NK-92 (cell line): Measurements from ENCODE around the gene IFT22.
"Not testable (repeated sequence)": the region's sequence is repeated elsewhere in the genome, so short reads cannot be mapped to it uniquely, and the experiment has no call there.

Source experiments
- DNase-seq: peaks from one replicate; lab custom pipeline; 2025; ENCODE audit not compliant: unreplicated experiment; lab: John Stamatoyannopoulos, UW

IFT22 gene

DNA sequence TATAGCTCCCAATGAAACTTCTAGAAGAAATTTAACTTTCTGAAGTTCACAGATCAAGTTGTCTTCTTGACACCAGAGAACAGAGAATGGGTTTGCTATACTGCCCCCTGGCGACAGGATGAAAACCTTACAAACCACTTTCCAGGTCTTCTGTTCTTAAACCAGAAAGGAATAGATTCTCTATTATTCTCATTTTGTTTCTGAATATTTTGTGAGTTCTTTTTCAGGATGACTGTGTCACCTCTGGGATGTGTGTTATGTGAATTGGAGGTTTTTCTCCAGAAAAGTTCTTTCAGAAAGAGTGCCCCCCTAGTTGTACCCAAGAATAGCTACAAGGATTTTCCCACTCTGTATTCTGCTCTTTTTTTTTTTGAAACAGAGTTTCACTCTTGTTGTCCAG, 6.3 kb downstream of the IFT22 start:
- DNase-seq = no peak

DNA sequence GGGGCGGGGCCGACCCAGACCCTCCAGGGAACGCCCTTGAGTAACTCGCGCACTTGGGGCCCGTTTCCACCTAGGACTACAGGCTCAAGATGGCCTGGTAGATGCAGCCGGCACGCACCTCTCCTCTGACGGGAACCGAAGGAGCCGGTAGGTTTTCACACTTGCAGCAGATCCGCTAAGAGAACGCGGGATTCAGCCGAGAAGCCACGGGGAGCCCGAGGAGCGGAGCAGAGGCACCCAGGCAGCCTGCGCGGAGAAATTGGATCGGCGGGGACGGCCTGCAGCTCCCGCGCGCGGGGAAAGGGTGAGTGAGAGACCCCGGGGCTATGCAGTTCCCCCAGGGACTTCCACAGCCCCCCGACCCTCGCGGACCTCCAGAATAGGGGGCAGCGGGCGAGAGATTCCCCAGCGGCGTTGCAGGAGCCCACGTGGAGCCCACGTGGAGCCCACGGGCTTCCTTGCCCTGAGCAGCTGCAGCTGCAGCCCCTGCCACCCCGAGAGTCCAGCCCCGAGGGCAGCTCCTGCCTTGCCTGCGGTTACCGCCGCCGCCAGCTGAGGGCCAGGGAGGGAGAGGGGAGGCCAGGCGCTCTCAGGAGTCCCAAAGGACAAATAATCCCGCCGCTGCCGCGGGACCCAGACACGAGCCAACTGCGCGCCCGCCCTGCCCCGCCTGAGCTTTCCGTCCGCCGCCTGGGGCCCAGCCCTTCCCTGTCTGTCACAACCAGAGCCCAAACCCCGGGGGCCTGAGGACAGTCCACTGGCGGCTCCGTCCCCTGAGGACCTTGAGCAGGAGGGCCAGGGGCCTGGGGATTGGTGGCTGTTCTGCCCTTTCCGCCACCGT, 13.1 kb downstream of the IFT22 start:
- DNase-seq = no peak

DNA sequence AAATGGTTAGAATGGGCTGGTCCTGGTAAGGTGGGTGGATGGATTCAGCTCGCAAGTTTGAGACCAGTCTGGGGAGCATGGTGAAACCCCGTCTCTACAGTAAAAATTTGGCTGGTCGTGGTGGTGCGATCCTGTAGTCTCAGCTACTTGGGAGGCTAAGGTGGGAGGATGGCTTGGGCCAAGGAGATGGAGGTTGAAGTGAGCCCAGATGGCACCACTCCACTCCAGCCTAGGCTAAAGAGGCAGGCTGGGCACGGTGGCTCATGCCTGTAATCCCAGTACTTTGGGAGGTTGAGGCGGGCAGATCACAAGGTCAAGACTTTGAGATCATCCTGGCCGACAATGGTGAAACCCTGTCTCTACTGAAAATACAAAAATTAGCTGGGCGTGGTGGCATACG, 15.3 kb downstream of the IFT22 start:
- DNase-seq = no peak

DNA sequence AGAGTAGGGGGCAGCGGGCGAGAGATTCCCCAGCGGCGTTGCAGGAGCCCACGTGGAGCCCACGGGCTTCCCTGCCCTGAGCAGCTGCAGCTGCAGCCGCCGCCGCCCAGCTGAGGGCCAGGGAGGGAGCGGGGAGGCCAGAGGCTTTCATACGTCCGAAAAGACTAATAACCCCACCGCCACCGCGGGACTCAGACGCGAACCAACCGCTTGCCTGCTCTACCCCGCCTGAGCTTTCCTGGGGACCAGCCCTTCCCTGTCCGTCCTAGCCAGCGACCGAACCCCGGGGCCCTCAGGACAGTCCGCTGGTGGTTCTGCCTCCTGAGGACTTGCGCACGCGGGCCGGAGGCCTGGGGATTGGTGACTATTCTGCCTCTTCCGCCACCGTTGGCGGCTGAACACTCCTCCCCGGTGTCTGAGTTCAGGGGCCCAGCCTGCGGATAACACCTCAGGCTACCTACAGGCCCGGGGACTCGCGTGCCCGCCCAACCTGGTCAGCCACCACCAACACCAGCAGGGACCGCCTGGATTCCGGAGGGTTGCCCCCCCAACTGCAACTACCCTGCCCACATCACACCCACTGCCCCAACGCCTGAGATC, 18.4 kb downstream of the IFT22 start:
- DNase-seq = no peak

- DNase-seq = no peak
These were observed 18.9 kb downstream of the IFT22 start for GRCh38 chr7:101302641-101303101.

- DNase-seq = no peak
These were observed 20.9 kb downstream of the IFT22 start for GRCh38 chr7:101300465-101301376.

GRCh38 chr7:101299511-101300464, 21.8 kb downstream of the IFT22 start:
- no peak for DNase-seq

GRCh38 chr7:101294832-101295121, 26.8 kb downstream of the IFT22 start:
- DNase-seq = no peak

DNA sequence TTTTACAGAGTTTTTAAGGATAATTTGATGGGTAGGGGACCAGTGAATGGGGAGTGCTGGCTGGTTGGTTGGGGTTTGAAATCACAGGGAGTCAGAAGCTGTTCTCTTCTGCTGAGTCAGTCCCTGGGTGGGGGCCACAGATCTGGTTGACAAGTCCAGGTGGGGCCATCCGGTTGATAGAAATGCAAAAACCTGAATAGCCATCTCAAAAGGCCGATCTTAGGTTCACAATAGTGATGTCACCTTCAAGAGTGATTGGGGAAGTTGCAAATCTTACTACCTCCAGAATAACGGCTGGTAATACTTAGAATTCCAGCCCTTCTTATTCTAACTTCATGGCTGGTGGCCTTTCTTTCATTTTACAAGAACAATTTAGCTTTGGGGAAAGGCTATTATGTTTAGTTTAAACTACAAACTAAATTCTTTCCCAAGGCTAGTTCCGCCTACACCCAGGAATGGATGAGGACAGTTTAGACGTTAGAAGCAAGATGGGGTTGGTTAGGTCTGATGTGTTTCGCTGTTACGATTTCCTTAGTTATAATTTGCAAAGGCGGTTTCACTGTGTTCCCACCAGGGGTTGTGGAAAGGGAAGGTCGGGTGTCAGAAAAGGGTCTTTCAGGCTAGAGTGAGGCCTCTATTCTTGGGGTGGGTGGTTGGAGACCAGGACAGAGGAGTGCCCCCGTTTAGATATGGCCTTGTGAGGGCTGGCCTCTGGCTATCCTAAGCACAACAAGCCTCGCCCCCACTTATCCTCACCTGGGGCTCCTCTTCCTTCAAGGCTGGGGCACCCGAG, 27.4 kb downstream of the IFT22 start:
- no peak for DNase-seq

DNA sequence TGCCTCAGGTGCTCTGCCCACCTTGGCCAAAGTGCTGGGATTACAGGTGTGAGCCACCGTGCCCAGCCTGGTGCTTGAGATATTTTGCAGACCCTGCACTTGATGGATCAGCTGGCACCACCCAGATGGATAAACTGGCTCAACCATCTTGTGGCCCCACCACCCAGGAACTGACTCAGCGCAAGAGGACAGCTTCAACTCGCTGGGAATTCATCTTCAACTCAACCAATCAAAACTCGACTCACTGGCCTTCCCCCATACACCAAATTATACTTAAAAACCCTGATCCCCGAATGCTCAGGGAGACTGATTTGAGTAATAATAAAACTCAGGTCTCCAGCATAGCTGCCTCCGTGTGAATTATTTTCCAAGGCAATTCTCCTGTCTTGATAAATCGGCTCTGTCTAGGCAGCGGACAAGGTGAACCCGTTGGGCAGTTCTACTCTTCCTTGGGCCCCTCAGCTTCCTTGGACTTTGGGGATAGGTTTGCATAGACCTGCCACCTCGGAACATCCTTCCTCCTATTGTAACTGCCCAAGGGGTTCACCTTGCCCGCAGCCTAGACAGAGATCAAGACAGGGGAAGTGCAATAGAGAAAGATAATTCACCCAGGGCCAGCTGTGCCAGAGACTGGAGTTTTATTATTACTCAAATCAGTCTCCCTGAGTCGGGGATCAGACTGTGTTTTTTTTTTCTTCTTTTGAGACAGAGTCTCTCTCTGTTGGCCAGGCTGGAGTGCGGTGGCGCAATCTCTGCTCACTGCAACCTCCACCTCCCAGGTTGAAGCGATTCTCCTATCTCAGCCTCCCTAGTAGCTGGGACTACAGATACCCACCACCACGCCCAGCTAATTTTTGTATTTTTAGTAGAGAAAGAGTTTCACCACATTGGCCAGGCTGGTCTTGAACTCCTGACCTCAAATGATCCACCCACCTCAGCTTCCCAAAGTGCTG, 28.3 kb downstream of the IFT22 start:
- DNase-seq = not testable (repeated sequence)

DNA sequence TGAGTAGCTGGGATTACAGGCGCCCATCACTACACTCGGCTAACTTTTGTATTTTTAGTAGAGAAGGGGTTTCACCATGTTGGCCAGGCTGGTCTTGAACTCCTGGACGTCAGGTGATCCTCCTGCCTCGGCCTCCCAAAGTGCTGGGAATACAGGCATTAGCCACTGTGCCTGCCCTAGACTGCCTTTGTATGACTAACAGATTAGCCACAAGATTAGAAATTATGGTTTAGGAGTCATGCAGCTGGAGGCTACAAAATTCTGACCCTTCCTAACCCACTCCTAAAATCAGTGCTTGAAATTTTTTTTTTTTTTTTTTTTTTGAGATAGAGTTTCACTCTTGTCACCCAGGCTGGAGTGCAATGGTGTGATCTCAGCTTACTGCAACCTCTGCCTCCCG, 29.0 kb downstream of the IFT22 start:
- not testable (repeated sequence) for DNase-seq

GRCh38 chr7:101290186-101291037, 31.2 kb downstream of the IFT22 start:
- not testable (repeated sequence) for DNase-seq

GRCh38 chr7:101289687-101290086, 31.9 kb downstream of the IFT22 start:
- not testable (repeated sequence) for DNase-seq

GRCh38 chr7:101288439-101288838, 33.2 kb downstream of the IFT22 start:
- DNase-seq = no peak

DNA sequence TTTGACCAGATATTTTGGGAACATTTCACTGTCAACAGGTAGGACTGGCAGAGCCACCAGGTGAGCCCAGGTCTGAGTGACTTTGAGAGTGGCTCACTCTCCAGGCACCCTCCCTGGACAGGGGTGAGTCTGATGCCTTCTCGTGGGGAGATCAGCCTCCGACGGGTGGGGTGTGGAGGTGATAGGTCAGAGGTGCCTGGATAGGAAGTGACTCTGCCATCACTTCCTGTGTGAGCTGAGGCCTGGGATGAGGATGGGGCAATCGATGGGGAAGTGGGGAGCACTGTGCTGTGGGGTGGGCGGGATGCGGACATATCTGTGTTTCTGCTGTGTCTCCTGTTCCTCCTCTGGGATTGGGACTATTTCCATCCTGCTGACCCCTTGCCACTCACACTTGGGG, 34.6 kb downstream of the IFT22 start:
- DNase-seq = no peak

GRCh38 chr7:101285880-101286279, 35.7 kb downstream of the IFT22 start:
- DNase-seq = not testable (repeated sequence)

DNA sequence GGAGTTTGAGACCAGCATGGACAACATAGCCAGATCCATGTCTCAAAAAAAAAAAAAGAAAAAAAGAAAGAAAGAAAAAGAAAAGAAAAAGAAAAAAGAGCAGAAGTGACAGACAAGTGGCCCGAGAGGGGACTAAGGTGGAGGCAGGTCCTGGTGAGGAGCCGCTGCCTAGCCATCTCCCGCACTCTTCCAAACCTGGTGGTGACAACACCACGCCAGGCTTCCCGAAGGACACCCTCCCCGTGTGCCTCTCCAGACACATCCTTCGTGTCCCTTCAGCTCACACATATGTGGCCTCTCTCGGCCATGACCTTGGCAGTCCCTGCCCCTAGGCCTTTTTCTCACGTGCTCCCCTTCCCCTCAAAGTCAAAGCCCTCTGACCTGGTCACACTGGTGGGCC, 36.4 kb downstream of the IFT22 start:
- no peak for DNase-seq

GRCh38 chr7:101280912-101281311, 40.7 kb downstream of the IFT22 start:
- DNase-seq = not testable (repeated sequence)
